ENCODE results near the gene CAMTA1. TPM values are rescaled to one million over a fixed set of nuclear protein-coding genes. Genes with fewer than 3 reads are reported as not detected.

CAMTA1 gene
- polyA plus RNA-seq, 1 donor from 2014 or later, result 162 TPM

DNA sequence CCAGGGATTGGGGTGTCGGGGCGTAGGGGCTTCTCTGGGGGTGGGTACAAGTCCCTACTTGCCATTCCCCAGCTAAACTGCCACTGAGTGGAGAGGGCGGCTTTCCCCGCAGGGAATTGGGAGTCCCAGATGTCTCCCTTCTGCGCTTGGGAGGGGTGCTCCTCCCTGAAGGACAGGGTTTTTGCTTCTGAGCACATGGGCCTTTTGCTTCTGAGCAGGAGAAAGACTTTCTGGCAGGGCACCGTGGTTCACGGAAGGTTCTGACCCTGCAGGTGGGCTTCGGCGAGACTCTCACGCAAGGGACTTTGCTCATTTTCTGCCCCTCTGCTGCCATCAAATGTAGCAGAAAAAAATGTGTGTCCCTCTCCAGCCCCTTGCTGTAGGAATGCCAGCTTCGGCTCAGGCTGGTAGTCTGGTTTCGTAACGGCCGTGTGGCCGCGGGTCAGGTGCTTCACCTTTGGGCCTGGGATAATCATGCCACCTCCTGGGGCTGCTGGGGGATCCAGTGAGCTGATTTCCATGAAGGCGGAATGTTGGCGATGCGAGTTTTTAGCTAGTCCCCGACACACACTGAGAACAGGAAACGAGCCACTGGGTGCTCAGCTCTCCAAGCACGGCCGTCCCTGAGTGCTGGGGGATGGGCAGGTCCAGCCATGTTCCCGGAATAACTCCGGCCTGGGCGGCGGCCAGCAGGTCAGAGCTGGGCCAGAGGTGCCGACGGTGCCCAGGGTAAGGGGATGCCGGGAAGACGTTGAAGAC is 364.0 kb downstream of the CAMTA1 start:
- no peaks in the 10 kb centered on the region for H3K9me2 ChIP-seq (ENCODE audit: insufficient read depth, low read length)
- no peaks in the 10 kb centered on the region for H3F3A ChIP-seq (ENCODE audit: insufficient read depth, low read length, poor library complexity, severe bottlenecking)
- no peak overlapping the region for H3K4me3 ChIP-seq (ENCODE audit: low read length)
- H3K9me3 ChIP-seq (ENCODE audit: low read length), result no peaks in the 10 kb centered on the region
- no peaks in the 10 kb centered on the region for H3K27me3 ChIP-seq (ENCODE audit: insufficient read depth, low read depth, low read length)
- H3K27ac ChIP-seq (ENCODE audit: low read length), result no peak overlapping the region
- H4K20me1 ChIP-seq (ENCODE audit: insufficient read depth), result no peaks in the 10 kb centered on the region
- no peaks in the 10 kb centered on the region for H3K36me3 ChIP-seq (ENCODE audit: insufficient read depth, low read length)
- no peak overlapping the region for H3K4me2 ChIP-seq (ENCODE audit: low read length)
- H3K9ac ChIP-seq (ENCODE audit: low read length), result no peak overlapping the region
- TF ChIP-seq POLR2AphosphoS5 (IDR thresholded peaks at IDR 0.05), result no peak
- no peak for TF ChIP-seq SMC3 (conservative IDR thresholded peaks at IDR 0.05; ENCODE audit: poor library complexity)
- TF ChIP-seq, protein P1, sequence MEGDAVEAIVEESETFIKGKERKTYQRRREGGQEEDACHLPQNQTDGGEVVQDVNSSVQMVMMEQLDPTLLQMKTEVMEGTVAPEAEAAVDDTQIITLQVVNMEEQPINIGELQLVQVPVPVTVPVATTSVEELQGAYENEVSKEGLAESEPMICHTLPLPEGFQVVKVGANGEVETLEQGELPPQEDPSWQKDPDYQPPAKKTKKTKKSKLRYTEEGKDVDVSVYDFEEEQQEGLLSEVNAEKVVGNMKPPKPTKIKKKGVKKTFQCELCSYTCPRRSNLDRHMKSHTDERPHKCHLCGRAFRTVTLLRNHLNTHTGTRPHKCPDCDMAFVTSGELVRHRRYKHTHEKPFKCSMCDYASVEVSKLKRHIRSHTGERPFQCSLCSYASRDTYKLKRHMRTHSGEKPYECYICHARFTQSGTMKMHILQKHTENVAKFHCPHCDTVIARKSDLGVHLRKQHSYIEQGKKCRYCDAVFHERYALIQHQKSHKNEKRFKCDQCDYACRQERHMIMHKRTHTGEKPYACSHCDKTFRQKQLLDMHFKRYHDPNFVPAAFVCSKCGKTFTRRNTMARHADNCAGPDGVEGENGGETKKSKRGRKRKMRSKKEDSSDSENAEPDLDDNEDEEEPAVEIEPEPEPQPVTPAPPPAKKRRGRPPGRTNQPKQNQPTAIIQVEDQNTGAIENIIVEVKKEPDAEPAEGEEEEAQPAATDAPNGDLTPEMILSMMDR (IDR thresholded peaks at IDR 0.05; ENCODE audit: poor library complexity, severe bottlenecking), result no peak
- no peak for TF ChIP-seq EZH2 (IDR thresholded peaks at IDR 0.05; ENCODE audit: borderline replicate concordance, insufficient read depth, low read length, poor library complexity, severe bottlenecking)
- TF ChIP-seq MXI1 (conservative IDR thresholded peaks at IDR 0.05; ENCODE audit: poor library complexity, severe bottlenecking), result no peak
- TF ChIP-seq RAD21 (conservative IDR thresholded peaks at IDR 0.05), result no peak
- no peak for TF ChIP-seq EP300 (conservative IDR thresholded peaks at IDR 0.05; ENCODE audit: poor library complexity, severe bottlenecking)
- TF ChIP-seq TAF1 (IDR thresholded peaks at IDR 0.05; ENCODE audit: low read depth), result no peak
- TF ChIP-seq, protein P2, sequence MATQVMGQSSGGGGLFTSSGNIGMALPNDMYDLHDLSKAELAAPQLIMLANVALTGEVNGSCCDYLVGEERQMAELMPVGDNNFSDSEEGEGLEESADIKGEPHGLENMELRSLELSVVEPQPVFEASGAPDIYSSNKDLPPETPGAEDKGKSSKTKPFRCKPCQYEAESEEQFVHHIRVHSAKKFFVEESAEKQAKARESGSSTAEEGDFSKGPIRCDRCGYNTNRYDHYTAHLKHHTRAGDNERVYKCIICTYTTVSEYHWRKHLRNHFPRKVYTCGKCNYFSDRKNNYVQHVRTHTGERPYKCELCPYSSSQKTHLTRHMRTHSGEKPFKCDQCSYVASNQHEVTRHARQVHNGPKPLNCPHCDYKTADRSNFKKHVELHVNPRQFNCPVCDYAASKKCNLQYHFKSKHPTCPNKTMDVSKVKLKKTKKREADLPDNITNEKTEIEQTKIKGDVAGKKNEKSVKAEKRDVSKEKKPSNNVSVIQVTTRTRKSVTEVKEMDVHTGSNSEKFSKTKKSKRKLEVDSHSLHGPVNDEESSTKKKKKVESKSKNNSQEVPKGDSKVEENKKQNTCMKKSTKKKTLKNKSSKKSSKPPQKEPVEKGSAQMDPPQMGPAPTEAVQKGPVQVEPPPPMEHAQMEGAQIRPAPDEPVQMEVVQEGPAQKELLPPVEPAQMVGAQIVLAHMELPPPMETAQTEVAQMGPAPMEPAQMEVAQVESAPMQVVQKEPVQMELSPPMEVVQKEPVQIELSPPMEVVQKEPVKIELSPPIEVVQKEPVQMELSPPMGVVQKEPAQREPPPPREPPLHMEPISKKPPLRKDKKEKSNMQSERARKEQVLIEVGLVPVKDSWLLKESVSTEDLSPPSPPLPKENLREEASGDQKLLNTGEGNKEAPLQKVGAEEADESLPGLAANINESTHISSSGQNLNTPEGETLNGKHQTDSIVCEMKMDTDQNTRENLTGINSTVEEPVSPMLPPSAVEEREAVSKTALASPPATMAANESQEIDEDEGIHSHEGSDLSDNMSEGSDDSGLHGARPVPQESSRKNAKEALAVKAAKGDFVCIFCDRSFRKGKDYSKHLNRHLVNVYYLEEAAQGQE (IDR thresholded peaks at IDR 0.05; ENCODE audit: borderline replicate concordance), result no peak
- H2AFZ ChIP-seq (ENCODE audit: low read depth, low read length), result no peak overlapping the region
- H3K79me2 ChIP-seq (replicated peaks; ENCODE audit: insufficient read depth, low read length), result no peaks in the 10 kb centered on the region

DNA sequence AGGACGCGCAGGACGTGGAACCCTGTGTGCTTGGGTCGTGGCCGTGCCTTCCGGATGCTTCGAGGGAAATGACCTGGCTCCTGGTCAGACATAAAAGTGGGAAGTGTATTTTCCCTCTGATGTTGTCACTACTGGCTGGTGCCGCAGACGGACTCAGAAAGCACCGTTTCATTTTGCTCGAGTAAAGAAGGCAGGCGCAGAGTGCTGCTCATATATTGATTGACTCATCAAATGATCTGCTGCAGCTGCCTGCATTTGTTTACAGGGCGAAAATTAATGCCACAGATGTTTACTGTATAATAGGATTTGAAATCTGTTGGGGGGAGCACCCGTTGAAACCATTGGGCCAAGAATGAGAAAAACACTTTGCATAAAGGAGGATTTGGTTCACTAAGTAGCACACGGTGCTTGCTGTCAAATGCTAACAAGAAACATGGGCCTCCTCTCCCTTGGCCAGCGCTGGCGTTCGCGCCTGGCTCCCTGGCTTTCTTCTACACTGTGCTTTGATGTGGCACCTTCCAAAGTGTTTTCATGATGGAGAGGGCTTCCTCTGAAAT is 365.5 kb downstream of the CAMTA1 start:
- Histone ChIP-seq H3F3A (ENCODE audit: insufficient read depth, low read length, poor library complexity, severe bottlenecking) (no peaks in the 10 kb centered on the region), H4K20me1 (ENCODE audit: insufficient read depth) (no peaks in the 10 kb centered on the region), H3K4me3 (ENCODE audit: low read length) (no peak overlapping the region), H3K9me2 (ENCODE audit: insufficient read depth, low read length) (no peaks in the 10 kb centered on the region), H3K27ac (ENCODE audit: low read length) (no peak overlapping the region), H2AFZ (ENCODE audit: low read depth, low read length) (no peak overlapping the region), H3K27me3 (ENCODE audit: insufficient read depth, low read depth, low read length) (no peaks in the 10 kb centered on the region), H3K9ac (ENCODE audit: low read length) (no peak overlapping the region), H3K4me2 (ENCODE audit: low read length) (no peak overlapping the region), H3K79me2 (replicated peaks; ENCODE audit: insufficient read depth, low read length) (no peaks in the 10 kb centered on the region), H3K36me3 (ENCODE audit: insufficient read depth, low read length) (no peaks in the 10 kb centered on the region), H3K9me3 (ENCODE audit: low read length) (no peaks in the 10 kb centered on the region)
- TF ChIP-seq, protein P1 (IDR thresholded peaks at IDR 0.05; ENCODE audit: poor library complexity, severe bottlenecking), result no peak
- TF ChIP-seq SMC3 (conservative IDR thresholded peaks at IDR 0.05; ENCODE audit: poor library complexity) (no peak), MXI1 (conservative IDR thresholded peaks at IDR 0.05; ENCODE audit: poor library complexity, severe bottlenecking) (no peak), EZH2 (IDR thresholded peaks at IDR 0.05; ENCODE audit: borderline replicate concordance, insufficient read depth, low read length, poor library complexity, severe bottlenecking) (no peak), TAF1 (IDR thresholded peaks at IDR 0.05; ENCODE audit: low read depth) (no peak), EP300 (conservative IDR thresholded peaks at IDR 0.05; ENCODE audit: poor library complexity, severe bottlenecking) (no peak), RAD21 (conservative IDR thresholded peaks at IDR 0.05) (no peak), POLR2AphosphoS5 (IDR thresholded peaks at IDR 0.05) (no peak)
- TF ChIP-seq, protein P2 (IDR thresholded peaks at IDR 0.05; ENCODE audit: borderline replicate concordance), result no peak

All from neural cell (in vitro differentiated cells).